H1 (cell line): ENCODE data around the gene ZCRB1.

Experiments used
- ATF2 ChIP-seq: IDR thresholded peaks from 2 replicates; pipeline ENCODE4 v1.6.1; 2012; ENCODE audit warnings: low read length, inconsistent platforms
- CTCF ChIP-seq, 3 experiments: IDR thresholded peaks; 1 replicate in 2 of 3; 2 replicates in 1 of 3; pipeline versions ENCODE4 v1.5.1 to v1.6.1; 2011; ENCODE audit warnings: low read length in 3 of 3, mild to moderate bottlenecking in 3 of 3, inconsistent platforms in 2 of 3, low read depth in 1 of 3, moderate library complexity in 1 of 3; ENCODE audit not compliant: insufficient read depth in 1 of 3; ENCODE audit errors: control extremely low read depth in 1 of 3
- GABPA ChIP-seq: IDR thresholded peaks from 2 replicates; pipeline ENCODE4 v1.6.1; 2011; ENCODE audit warnings: mild to moderate bottlenecking, low read length, moderate library complexity, borderline replicate concordance; ENCODE audit not compliant: insufficient read depth
- HDAC2 ChIP-seq, 2 experiments: fragments of 300-600 bp in 1 of 2; sonication (generic) in 1 of 2; IDR thresholded peaks; 2 replicates each; pipeline ENCODE4 v1.6.1; 2011 to 2012; ENCODE audit warnings: low read depth in 2 of 2, low read length in 2 of 2, mild to moderate bottlenecking in 2 of 2, moderate library complexity in 2 of 2, borderline replicate concordance in 1 of 2, inconsistent platforms in 1 of 2
- POLR2A ChIP-seq, 2 experiments: IDR thresholded peaks; 1 replicate in 1 of 2; 2 replicates in 1 of 2; pipeline ENCODE4 v1.6.1; 2011; ENCODE audit warnings: low read depth in 2 of 2, low read length in 2 of 2, mild to moderate bottlenecking in 2 of 2; ENCODE audit errors: control extremely low read depth in 1 of 2
- SP1 ChIP-seq: IDR thresholded peaks from 2 replicates; pipeline ENCODE4 v1.6.1; 2011; ENCODE audit warnings: low read depth, low read length

GRCh38 chr12:42342028-42342427, 16.1 kb upstream of the ZCRB1 start:
- TF ChIP-seq CTCF (IDR thresholded peaks at IDR 0.05; ENCODE audit: control extremely low read depth in 1 of 3, insufficient read depth in 1 of 3, low read depth in 1 of 3, low read length in 3 of 3) = no peak
- TF ChIP-seq HDAC2 (IDR thresholded peaks at IDR 0.05; ENCODE audit: borderline replicate concordance in 1 of 2, low read depth in 2 of 2, low read length in 2 of 2) = no peak
- TF ChIP-seq GABPA = no peak
- TF ChIP-seq POLR2A (IDR thresholded peaks at IDR 0.05; ENCODE audit: control extremely low read depth in 1 of 2, low read depth in 2 of 2, low read length in 2 of 2) = no peak
- no peak for TF ChIP-seq ATF2
- TF ChIP-seq SP1 = no peak
